ENCODE data around the gene RPH3AL.

The RPH3AL gene

DNA sequence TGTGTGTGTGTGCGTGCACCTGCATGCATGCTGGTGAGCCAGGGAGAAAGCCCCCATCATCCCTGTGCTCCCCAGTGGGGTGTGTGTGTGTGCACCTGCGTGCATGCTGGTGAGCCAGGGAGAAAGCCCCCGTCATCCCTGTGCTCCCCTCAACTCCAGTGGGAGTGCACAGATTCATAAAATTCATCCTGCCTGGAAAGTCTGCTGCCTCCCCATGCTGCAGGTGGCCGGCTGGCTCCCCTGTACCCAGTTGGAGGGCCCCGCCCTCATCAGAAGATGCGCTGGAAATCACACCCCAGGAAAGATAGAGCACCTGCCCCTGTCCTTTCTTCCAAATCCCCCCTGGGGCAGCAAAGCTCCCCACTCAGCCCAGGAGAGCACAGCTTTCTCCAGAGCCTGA is 86.4 kb downstream of the RPH3AL start:
- H3K36me3 ChIP-seq (ENCODE audit: control insufficient read depth, insufficient read depth, low read length), result no peaks in the 10 kb centered on the region
- no peak overlapping the region for H3K4me3 ChIP-seq (ENCODE audit: low read length)
- no peaks in the 10 kb centered on the region for H3K27me3 ChIP-seq (ENCODE audit: control insufficient read depth, insufficient read depth, low read length)
- H3K4me1 ChIP-seq (ENCODE audit: control insufficient read depth, insufficient read depth, low read length), result no peaks in the 10 kb centered on the region
- peak overlapping the region; percentile 4 for H3K27ac ChIP-seq (ENCODE audit: low read depth, low read length)
- H3K9ac ChIP-seq (ENCODE audit: low read length), result no peak overlapping the region

DNA sequence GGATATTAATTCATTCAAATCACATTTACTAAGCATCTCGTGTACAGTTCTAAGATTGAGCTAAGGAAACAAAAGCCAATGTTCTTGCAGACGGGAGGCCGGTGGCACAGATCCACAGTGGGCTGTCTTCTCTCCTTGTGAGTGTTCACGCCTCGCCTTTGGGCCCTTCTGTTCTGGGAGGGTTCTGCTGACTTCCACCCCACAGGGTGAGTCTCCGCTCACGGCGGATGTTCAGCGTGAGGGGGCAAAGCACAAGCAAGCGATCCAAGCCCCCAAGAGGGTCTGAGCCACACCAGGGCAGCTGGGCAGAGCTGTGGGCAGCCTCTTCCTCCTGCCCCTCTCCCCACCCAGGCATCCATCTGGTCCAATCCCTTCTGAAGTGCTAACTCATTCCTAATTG is 86.9 kb downstream of the RPH3AL start:
- no peak overlapping the region for H3K9ac ChIP-seq (ENCODE audit: low read length)
- H3K36me3 ChIP-seq (ENCODE audit: control insufficient read depth, insufficient read depth, low read length), result no peaks in the 10 kb centered on the region
- no peak overlapping the region for H3K4me3 ChIP-seq (ENCODE audit: low read length)
- H3K27ac ChIP-seq (ENCODE audit: low read depth, low read length), result peak overlapping the region; percentile 4
- no peaks in the 10 kb centered on the region for H3K27me3 ChIP-seq (ENCODE audit: control insufficient read depth, insufficient read depth, low read length)
- no peaks in the 10 kb centered on the region for H3K4me1 ChIP-seq (ENCODE audit: control insufficient read depth, insufficient read depth, low read length)

DNA sequence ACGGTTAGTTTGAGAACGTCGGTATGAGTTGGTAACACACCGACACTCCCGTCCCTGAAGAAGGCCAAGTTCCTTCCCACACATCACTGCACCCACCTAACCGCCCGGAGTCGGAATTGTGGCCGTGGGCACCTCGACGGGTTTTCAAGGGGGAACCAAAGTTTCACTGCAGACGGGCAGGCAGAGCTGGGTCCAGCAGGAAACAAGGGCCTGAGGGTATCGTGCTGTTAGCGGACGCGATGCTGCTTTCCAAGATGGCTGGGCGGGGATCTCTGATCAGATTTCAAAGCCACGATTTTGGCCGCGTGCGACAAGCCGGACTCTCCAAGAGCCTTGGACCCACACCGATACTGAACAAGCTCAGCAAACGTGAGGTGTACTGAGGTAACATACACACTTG is 88.8 kb downstream of the RPH3AL start:
- H3K36me3 ChIP-seq (ENCODE audit: control insufficient read depth, insufficient read depth, low read length), result no peaks in the 10 kb centered on the region
- no peaks in the 10 kb centered on the region for H3K27me3 ChIP-seq (ENCODE audit: control insufficient read depth, insufficient read depth, low read length)
- H3K4me1 ChIP-seq (ENCODE audit: control insufficient read depth, insufficient read depth, low read length), result no peaks in the 10 kb centered on the region

DNA sequence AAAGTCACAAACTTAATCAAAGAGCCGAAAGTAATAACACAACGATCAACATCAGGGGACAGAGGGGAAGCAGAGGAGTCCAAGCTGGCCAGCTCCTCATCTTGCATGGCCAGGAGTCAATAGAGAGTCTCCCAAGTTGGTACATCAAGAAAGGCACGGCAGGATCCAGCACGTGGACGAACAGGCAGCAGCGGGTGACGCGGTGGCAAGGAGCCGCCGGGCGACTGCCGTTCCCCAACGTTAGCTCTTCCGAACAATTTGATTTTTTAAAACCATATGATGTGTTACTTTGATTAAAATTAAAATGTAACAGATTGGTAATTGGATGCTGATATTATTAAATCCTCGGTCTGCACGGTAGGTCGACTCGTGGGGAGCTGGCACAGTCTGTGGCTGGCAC is 89.3 kb downstream of the RPH3AL start:
- no peaks in the 10 kb centered on the region for H3K36me3 ChIP-seq (ENCODE audit: control insufficient read depth, insufficient read depth, low read length)
- no peak overlapping the region for H3K4me3 ChIP-seq (ENCODE audit: low read length)
- H3K27ac ChIP-seq (ENCODE audit: low read depth, low read length), result no peak overlapping the region
- no peak overlapping the region for H3K9ac ChIP-seq (ENCODE audit: low read length)
- no peaks in the 10 kb centered on the region for H3K4me1 ChIP-seq (ENCODE audit: control insufficient read depth, insufficient read depth, low read length)
- no peaks in the 10 kb centered on the region for H3K27me3 ChIP-seq (ENCODE audit: control insufficient read depth, insufficient read depth, low read length)

More for the DNA sequence above, 88.8 kb downstream of the RPH3AL start:
- H3K27ac ChIP-seq (ENCODE audit: low read depth, low read length), result no peak overlapping the region
- no peak overlapping the region for H3K9ac ChIP-seq (ENCODE audit: low read length)
- no peak overlapping the region for H3K4me3 ChIP-seq (ENCODE audit: low read length)

DNA sequence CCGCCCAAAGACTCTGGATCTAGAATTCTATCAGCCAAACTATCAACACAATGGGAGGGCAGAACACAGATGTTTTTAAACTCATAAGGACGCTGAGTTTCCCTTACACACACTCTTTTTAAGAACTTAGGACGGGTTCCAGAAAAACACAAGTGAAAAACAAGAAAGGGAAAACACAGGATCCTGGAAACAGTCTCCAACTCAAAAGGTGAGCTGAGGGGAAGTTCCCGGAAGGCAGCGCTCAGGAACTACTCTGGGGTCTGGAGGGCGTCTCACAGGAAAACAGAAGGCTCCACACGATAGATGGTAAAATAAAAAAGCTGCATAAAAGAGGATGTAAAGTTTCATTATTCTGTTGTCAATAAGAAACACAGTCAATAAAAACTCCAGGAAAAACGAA is 91.0 kb downstream of the RPH3AL start:
- Histone ChIP-seq H3K9ac (ENCODE audit: low read length) (no peak overlapping the region), H3K27me3 (ENCODE audit: control insufficient read depth, insufficient read depth, low read length) (no peaks in the 10 kb centered on the region), H3K36me3 (ENCODE audit: control insufficient read depth, insufficient read depth, low read length) (no peaks in the 10 kb centered on the region), H3K4me3 (ENCODE audit: low read length) (no peak overlapping the region), H3K4me1 (ENCODE audit: control insufficient read depth, insufficient read depth, low read length) (no peaks in the 10 kb centered on the region), H3K27ac (ENCODE audit: low read depth, low read length) (no peak overlapping the region)

DNA sequence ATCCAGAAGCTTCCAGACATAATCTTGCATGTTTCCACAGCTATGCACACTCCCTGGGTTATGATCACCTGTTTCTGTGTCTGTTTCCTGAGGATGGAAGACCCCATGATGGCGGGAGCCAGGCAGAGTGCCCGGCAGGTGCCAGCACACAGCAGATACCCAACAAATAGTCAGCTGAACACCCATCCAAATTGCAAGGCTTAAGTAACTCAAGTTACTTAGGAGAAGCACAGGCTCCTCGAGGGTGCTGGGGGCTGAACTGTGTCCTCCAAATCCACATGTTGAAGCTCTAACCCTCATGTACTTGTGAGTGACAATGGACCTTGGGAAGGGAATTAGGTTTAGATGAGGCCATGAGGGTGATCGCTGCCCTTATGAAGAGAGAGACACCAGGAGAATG is 91.7 kb downstream of the RPH3AL start:
- H3K4me3 ChIP-seq (ENCODE audit: low read length), result no peak overlapping the region
- no peak overlapping the region for H3K27ac ChIP-seq (ENCODE audit: low read depth, low read length)
- H3K36me3 ChIP-seq (ENCODE audit: control insufficient read depth, insufficient read depth, low read length), result no peaks in the 10 kb centered on the region
- H3K9ac ChIP-seq (ENCODE audit: low read length), result no peak overlapping the region
- H3K27me3 ChIP-seq (ENCODE audit: control insufficient read depth, insufficient read depth, low read length), result no peaks in the 10 kb centered on the region
- no peaks in the 10 kb centered on the region for H3K4me1 ChIP-seq (ENCODE audit: control insufficient read depth, insufficient read depth, low read length)

DNA sequence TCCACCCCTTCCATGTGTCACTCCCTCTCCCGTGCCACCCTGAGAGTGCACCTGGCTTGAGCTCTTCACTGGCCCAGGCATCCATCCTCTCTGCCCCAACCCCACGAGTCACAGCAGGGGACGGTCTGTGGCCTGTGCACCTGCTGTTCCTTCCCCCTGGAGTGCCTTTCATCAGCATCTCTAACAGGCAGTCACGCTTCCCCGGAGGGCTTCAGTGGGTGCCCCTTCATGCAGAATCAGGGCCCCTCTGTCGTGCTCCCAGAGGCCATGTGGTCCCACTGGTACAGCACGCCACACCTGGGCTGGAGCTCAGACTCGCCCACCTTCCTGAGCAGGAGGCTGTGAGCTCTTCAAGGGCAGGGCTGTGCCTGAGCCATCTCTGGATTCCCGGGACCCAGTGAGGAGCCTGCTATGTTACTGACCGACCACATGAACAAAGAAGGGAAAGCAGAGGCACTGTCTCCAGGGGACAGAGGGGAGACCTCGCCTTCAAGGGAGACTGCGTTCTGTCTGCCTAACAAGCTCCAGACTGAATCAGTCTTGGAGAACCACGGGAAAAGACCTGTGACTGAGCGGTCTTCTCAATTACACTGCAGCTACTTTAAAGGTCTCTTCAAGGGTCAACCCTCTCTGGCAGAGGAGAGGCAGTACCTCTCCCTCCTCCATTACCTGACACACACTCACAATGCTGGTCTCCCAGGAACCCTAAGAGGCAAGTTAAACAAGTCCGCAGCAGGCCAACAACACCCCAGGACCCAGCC is 92.4 kb downstream of the RPH3AL start:
- Histone ChIP-seq H3K27ac (ENCODE audit: low read depth, low read length) (no peak overlapping the region), H3K4me3 (ENCODE audit: low read length) (no peak overlapping the region), H3K4me1 (ENCODE audit: control insufficient read depth, insufficient read depth, low read length) (no peaks in the 10 kb centered on the region), H3K27me3 (ENCODE audit: control insufficient read depth, insufficient read depth, low read length) (no peaks in the 10 kb centered on the region), H3K9ac (ENCODE audit: low read length) (no peak overlapping the region), H3K36me3 (ENCODE audit: control insufficient read depth, insufficient read depth, low read length) (no peaks in the 10 kb centered on the region)

DNA sequence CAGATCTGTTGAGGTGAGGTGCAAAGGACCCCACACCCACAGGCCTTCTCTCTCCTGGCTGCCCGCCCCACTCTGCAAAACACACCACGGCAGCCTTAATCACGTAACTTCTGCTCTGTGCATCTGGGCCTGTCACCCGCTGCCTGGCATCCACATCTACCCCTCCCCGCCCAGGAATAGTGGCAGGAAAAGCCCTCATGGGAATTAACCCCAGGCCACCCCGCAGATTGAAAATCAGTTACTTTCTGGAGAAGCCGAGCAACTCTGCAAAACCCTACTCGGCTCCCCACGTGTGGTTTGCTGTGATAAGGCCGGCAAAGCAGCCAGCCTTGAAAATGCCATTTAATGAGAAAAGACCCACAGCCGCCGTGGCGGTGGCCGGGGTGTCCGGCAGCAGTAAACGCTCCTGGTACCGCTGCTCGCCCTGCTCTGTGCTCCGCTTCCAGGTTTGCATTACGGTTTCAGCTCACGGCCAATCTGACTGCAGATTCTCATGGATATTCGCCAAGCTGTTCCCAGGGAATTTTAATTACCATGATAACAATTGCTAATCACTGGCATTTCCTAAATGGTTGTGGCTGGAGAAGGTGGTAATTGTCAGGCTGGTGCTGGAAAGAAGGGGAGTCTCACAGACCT is 93.1 kb downstream of the RPH3AL start:
- Histone ChIP-seq H3K9ac (ENCODE audit: low read length) (no peak overlapping the region), H3K27me3 (ENCODE audit: control insufficient read depth, insufficient read depth, low read length) (no peaks in the 10 kb centered on the region), H3K4me1 (ENCODE audit: control insufficient read depth, insufficient read depth, low read length) (no peaks in the 10 kb centered on the region), H3K36me3 (ENCODE audit: control insufficient read depth, insufficient read depth, low read length) (no peaks in the 10 kb centered on the region), H3K27ac (ENCODE audit: low read depth, low read length) (no peak overlapping the region), H3K4me3 (ENCODE audit: low read length) (no peak overlapping the region)

DNA sequence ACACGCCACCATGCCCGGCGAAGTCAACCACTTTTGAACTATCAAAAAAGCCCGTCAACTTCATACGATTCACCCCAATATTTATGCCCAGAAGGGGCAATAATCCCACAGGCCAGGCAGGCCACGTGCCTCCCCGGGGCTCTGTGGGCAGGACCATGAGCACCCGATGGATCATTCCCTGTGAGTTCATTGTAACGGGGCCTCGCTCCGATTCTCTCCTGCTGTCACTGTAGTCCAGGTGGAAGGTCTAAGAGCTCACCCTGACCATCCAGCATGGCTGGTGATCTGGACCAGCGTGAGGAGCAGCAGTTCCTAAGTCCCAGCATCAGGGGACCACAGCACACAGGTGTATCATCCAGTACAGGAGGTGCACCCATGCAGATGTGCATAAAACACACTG is 93.7 kb downstream of the RPH3AL start:
- Histone ChIP-seq H3K9ac (ENCODE audit: low read length) (no peak overlapping the region), H3K27me3 (ENCODE audit: control insufficient read depth, insufficient read depth, low read length) (no peaks in the 10 kb centered on the region), H3K4me3 (ENCODE audit: low read length) (no peak overlapping the region), H3K27ac (ENCODE audit: low read depth, low read length) (no peak overlapping the region), H3K36me3 (ENCODE audit: control insufficient read depth, insufficient read depth, low read length) (no peaks in the 10 kb centered on the region), H3K4me1 (ENCODE audit: control insufficient read depth, insufficient read depth, low read length) (no peaks in the 10 kb centered on the region)

DNA sequence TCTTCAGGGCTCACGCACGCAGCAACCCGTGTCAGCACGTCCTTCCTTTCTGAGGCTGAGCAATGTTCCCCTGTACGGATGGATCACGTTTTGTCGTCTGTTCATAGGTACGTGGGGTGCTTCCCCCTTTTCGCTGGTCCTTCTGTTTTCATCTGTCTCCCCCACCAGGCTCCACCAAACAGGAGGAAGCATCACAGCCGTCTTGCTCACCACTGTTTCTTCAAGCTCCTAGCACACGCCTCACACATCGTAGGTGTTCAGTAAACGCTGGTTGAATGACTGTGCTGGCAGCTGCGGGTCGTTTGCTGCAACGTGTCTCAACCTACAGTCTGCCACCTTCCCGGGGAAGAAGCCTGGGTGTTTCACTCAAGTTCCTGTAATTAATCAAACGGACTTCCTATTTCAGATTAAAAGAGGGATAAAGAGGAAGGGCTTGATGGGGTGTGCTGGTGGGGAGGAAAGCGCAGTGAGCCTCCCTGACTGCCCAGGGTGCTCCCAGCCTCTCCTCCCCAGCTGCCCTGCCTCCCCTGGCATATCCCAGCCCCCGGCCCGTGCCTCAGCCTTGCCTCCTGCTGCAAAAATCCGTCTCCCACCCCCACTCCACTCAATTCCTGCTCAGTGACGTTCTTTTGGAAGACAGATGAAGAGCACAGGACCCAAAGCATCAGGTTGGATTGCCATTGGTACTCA is 94.4 kb downstream of the RPH3AL start:
- H3K4me1 ChIP-seq (ENCODE audit: control insufficient read depth, insufficient read depth, low read length), result no peaks in the 10 kb centered on the region
- H3K9ac ChIP-seq (ENCODE audit: low read length), result no peak overlapping the region
- no peak overlapping the region for H3K4me3 ChIP-seq (ENCODE audit: low read length)
- no peak overlapping the region for H3K27ac ChIP-seq (ENCODE audit: low read depth, low read length)
- no peaks in the 10 kb centered on the region for H3K27me3 ChIP-seq (ENCODE audit: control insufficient read depth, insufficient read depth, low read length)
- H3K36me3 ChIP-seq (ENCODE audit: control insufficient read depth, insufficient read depth, low read length), result no peaks in the 10 kb centered on the region

DNA sequence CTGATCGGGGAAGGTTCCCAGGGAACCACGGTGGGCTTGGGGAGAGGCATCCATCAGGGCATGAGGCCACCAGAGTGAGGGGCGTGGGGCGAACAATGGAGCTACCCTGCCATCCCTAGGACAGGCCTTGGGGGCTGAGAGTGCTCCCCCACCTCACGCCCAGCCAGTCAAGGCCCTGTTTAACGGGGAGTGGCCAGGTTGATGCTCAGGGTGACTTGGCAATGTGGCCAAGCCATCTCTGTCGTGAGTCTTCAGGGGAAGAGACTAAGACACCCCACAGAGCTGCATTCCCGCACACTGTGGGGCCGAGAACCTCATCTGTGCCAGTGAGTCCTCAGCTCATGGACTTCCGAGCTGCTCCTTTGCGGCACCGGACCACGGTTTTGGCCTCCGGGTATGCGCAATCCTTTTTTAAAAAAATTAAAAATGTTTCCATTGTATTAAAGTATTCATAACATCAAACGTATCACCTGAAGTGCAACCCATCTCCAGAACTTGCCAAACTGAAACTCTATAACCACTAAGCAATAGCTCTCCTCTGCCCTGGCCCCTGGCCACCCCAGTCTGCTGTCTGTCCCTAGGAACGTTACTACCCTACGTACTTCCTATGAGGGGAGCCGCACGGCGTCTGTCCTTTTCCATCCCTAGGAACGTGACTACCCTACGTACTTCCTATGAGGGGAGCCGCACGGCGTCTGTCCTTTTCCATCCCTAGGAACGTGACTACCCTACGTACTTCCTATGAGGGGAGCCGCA is 99.3 kb downstream of the RPH3AL start:
- Histone ChIP-seq H3K4me1 (ENCODE audit: control insufficient read depth, insufficient read depth, low read length) (no peaks in the 10 kb centered on the region), H3K4me3 (ENCODE audit: low read length) (no peak overlapping the region), H3K27me3 (ENCODE audit: control insufficient read depth, insufficient read depth, low read length) (no peaks in the 10 kb centered on the region), H3K27ac (ENCODE audit: low read depth, low read length) (no peak overlapping the region), H3K9ac (ENCODE audit: low read length) (no peak overlapping the region), H3K36me3 (ENCODE audit: control insufficient read depth, insufficient read depth, low read length) (no peaks in the 10 kb centered on the region)

DNA sequence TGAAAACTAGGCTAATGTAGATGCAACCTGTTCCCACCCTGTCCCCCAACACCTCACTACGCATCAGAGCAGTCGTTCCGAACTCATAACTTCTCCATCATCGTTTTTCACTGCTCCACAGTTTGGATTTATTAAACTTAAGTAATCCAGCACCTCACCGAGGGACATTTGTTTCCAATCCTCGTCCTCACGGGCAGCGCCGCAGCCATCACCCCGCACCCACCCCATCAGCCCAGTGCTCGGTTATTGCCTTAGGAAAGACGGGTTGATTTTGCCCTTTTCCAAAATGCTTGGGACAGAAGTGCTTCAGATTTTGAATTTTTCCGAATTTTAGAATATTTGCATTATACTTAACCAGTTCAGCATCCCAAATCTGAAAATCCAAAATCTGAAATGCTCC is 100.2 kb downstream of the RPH3AL start:
- no peaks in the 10 kb centered on the region for H3K27me3 ChIP-seq (ENCODE audit: control insufficient read depth, insufficient read depth, low read length)

More for the DNA sequence above, 100.2 kb downstream of the RPH3AL start:
- no peaks in the 10 kb centered on the region for H3K4me1 ChIP-seq (ENCODE audit: control insufficient read depth, insufficient read depth, low read length)
- H3K36me3 ChIP-seq (ENCODE audit: control insufficient read depth, insufficient read depth, low read length), result no peaks in the 10 kb centered on the region
- no peak overlapping the region for H3K27ac ChIP-seq (ENCODE audit: low read depth, low read length)
- no peak overlapping the region for H3K9ac ChIP-seq (ENCODE audit: low read length)
- no peak overlapping the region for H3K4me3 ChIP-seq (ENCODE audit: low read length)

All from rectal smooth muscle tissue (tissue), 1 donor.